Neutrophil (primary cell): Measurements from ENCODE around the gene TRIOBP.
A peak's percentile ranks its signal among the peaks of the same experiment; 100 is the strongest.

ENCODE experiments used
- H3K27ac ChIP-seq: fragments of 200-600 bp; sonication (generic); 2 replicates; pipeline ENCODE4 v1.5.1; 2016; ENCODE audit warnings: mild to moderate bottlenecking, moderate library complexity
- H3K27me3 ChIP-seq: fragments of 200-600 bp; sonication (generic); 2 replicates; pipeline ENCODE4 v1.6.0; 2016; ENCODE audit warnings: mild to moderate bottlenecking
- H3K36me3 ChIP-seq: fragments of 200-600 bp; sonication (generic); 2 replicates; pipeline ENCODE4 v1.5.1; 2017
- H3K4me1 ChIP-seq, 2 experiments: fragments of 200-600 bp in 1 of 2; sonication (generic) in 1 of 2; 1 replicate in 1 of 2; 2 replicates in 1 of 2; pipeline versions ENCODE4 v1.5.1 to v1.6.1; 2013 to 2016; ENCODE audit warnings: low read depth in 1 of 2, low read length in 1 of 2, mild to moderate bottlenecking in 1 of 2, moderate library complexity in 1 of 2; ENCODE audit not compliant: control insufficient read depth in 1 of 2, insufficient read depth in 1 of 2
- H3K4me3 ChIP-seq, 2 experiments: fragments of 200-600 bp in 1 of 2; sonication (generic) in 1 of 2; 1 replicate in 1 of 2; 2 replicates in 1 of 2; pipeline ENCODE4 v1.5.1; 2013 to 2016; ENCODE audit warnings: low read depth in 1 of 2, low read length in 1 of 2, mild to moderate bottlenecking in 1 of 2, moderate library complexity in 1 of 2
- H3K9me3 ChIP-seq: fragments of 200-600 bp; sonication (generic); 2 replicates; pipeline ENCODE4 v1.5.1; 2016
- CTCF ChIP-seq: fragments of 200-600 bp; sonication (generic); IDR thresholded peaks from 2 replicates; pipeline ENCODE4 v1.5.1; 2016; ENCODE audit warnings: antibody characterized with exemption

TRIOBP gene

GRCh38 chr22:37746366-37747079 lies 49.7 kb downstream of the TRIOBP start:
- Histone ChIP-seq H3K4me1 (peaks cover 62 to 66% of the 10 kb centered on the region in 2 experiments), H3K27me3 (no peaks in the 10 kb centered on the region), H3K27ac (peak overlapping the region; percentile 96), H3K4me3 (peak overlapping the region; percentile 93 to 97), H3K36me3 (peaks cover 16% of the 10 kb centered on the region), H3K9me3 (no peaks in the 10 kb centered on the region)
- TF ChIP-seq CTCF, result no peak

GRCh38 chr22:37747080-37747714 lies 50.3 kb downstream of the TRIOBP start:
- H3K36me3 ChIP-seq, result peaks cover 23% of the 10 kb centered on the region
- peaks cover 55 to 59% of the 10 kb centered on the region in 2 experiments for H3K4me1 ChIP-seq
- H3K27ac ChIP-seq, result peak overlapping the region; percentile 96
- TF ChIP-seq CTCF, result no peak
- H3K4me3 ChIP-seq, result peak overlapping the region; percentile 93 to 97
- no peaks in the 10 kb centered on the region for H3K9me3 ChIP-seq
- no peaks in the 10 kb centered on the region for H3K27me3 ChIP-seq

- TF ChIP-seq CTCF, result no peak
- Histone ChIP-seq H3K9me3 (no peaks in the 10 kb centered on the region), H3K27me3 (no peaks in the 10 kb centered on the region), H3K4me3 (peak overlapping the region; percentile 93 to 97), H3K36me3 (peaks cover 28% of the 10 kb centered on the region), H3K27ac (peak overlapping the region; percentile 96), H3K4me1 (peaks cover 50 to 54% of the 10 kb centered on the region in 2 experiments)
These were observed 50.9 kb downstream of the TRIOBP start for GRCh38 chr22:37747715-37748100.

GRCh38 chr22:37748659-37749058 lies 51.8 kb downstream of the TRIOBP start:
- H3K9me3 ChIP-seq, result no peaks in the 10 kb centered on the region
- no peak overlapping the region for H3K4me3 ChIP-seq
- peak overlapping the region; percentile 96 for H3K27ac ChIP-seq
- no peaks in the 10 kb centered on the region for H3K27me3 ChIP-seq
- H3K4me1 ChIP-seq, result peaks cover 41 to 45% of the 10 kb centered on the region in 2 experiments
- no peak for TF ChIP-seq CTCF
- peaks cover 31% of the 10 kb centered on the region for H3K36me3 ChIP-seq

- Histone ChIP-seq H3K4me1 (peaks cover 36 to 42% of the 10 kb centered on the region in 2 experiments), H3K4me3 (no peak overlapping the region), H3K9me3 (no peaks in the 10 kb centered on the region), H3K27ac (peak overlapping the region; percentile 96), H3K36me3 (peaks cover 34% of the 10 kb centered on the region), H3K27me3 (no peaks in the 10 kb centered on the region)
- no peak for TF ChIP-seq CTCF
These were observed 52.4 kb downstream of the TRIOBP start for GRCh38 chr22:37749226-37749625.
